ENCODE results near the gene EMX1.

EMX1 gene

GRCh38 chr2:72915907-72916742 is 1.2 kb upstream of the EMX1 start:
- H3K27me3 Mint-ChIP-seq: peaks cover 92% of the 10 kb centered on the region
- H3K4me3 Mint-ChIP-seq: peak overlapping the region; percentile 81 to 89
- no peaks in the 10 kb centered on the region for H3K9me3 Mint-ChIP-seq
- H3K27ac Mint-ChIP-seq: peak overlapping the region; percentile 86 to 87
- peak; percentile 75 for ATAC-seq
- peak; percentile 70 to 74 for DNase-seq
- peaks cover 53% of the 10 kb centered on the region for H3K4me1 Mint-ChIP-seq

DNA sequence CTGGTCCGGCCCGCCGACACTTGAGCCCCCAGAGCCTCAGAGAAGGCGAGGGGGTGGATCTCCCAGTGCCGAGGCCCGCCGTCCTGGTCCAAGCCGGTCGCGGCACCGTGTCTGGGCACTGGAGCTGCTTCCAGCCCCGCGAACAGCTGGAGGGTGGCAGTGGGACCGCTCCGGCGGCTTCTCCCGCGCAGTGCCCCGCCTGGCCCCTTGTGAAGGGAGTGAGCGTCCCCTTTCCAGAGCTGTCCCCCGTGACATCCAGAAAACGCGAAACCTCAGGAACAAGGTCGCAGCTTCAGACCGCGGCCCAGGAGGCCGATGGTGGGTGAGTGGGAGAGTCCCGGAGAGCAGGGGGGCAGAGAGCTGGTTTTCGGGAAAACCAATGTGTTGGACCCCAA is 579 bp upstream of the EMX1 start:
- Mint-ChIP-seq H3K4me1 (peaks cover 53% of the 10 kb centered on the region), H3K9me3 (no peaks in the 10 kb centered on the region), H3K27ac (no peak overlapping the region), H3K27me3 (peaks cover 92% of the 10 kb centered on the region), H3K4me3 (peak overlapping the region; percentile 82 to 89)
- peak; percentile 31 to 36 for DNase-seq
- ATAC-seq: peak; percentile 34

- Mint-ChIP-seq H3K9me3 (no peaks in the 10 kb centered on the region), H3K27ac (no peak overlapping the region), H3K4me3 (peak overlapping the region; percentile 40 to 81), H3K4me1 (peaks cover 53% of the 10 kb centered on the region), H3K27me3 (peaks cover 93% of the 10 kb centered on the region)
- ATAC-seq (no peak), DNase-seq (peak in 1 of 2 donors; percentile 27)
Observed at GRCh38 chr2:72917877-72918553, 696 bp downstream of the EMX1 start.

DNA sequence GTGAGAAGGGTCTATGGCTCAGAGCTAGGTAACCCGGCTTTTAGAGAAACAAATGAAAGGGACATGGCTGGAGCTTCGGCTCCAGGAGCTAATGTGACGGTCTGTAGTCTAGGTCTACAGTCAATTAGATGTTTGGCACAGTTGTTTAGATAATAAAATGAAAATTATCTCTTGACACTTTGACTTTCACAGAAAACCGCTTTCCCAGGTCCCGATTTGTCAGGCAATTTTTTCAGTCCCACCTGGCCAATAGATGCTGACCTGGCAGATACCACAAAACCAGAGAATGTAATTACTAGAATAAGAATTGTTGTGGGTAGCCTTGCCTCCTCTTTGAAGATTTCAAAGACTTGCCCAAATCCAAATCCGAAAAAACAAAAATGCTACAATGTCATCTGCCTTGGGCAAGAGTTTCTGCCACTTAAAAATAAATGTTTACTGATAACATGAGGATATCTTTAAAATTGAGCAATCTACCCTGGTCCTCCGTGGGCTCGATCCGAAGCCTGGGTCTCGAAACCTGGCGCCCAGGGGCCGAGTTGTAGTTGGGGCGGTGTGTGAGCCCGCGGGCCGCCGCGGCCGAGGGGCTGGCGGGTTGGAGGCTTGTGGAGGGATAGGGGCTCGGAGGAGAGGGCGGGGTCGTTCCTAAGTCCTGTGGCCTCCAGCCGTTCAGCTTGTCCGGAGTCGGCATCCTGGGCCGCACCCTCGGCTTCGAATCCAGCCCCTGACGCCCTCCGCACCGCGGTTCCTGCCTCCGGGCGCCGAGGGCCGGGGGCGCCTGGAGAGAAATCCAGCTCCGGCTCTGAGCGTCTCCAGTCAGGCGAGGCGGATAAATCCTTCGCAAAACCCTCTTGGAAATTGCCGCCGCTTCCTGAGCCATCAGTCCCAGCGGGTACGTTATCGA is 2.3 kb downstream of the EMX1 start:
- ATAC-seq (no peak), DNase-seq (no peak)
- Mint-ChIP-seq H3K27ac (no peak overlapping the region), H3K4me3 (peak overlapping the region; percentile 76), H3K4me1 (peaks cover 58% of the 10 kb centered on the region), H3K27me3 (peaks cover 93% of the 10 kb centered on the region), H3K9me3 (no peaks in the 10 kb centered on the region)

- ATAC-seq (peak; percentile 30), DNase-seq (peak; percentile 52 to 58)
- Mint-ChIP-seq H3K4me1 (peaks cover 57% of the 10 kb centered on the region), H3K27ac (no peak overlapping the region), H3K9me3 (no peaks in the 10 kb centered on the region), H3K4me3 (peak overlapping the region; percentile 76), H3K27me3 (peaks cover 93% of the 10 kb centered on the region)
Observed at GRCh38 chr2:72920318-72921087, 3.2 kb downstream of the EMX1 start.

GRCh38 chr2:72921088-72921851 is 4.0 kb downstream of the EMX1 start:
- H3K9me3 Mint-ChIP-seq: no peaks in the 10 kb centered on the region

GRCh38 chr2:72921853-72922252 is 4.5 kb downstream of the EMX1 start:
- peaks cover 48% of the 10 kb centered on the region for H3K4me1 Mint-ChIP-seq
- peaks cover 84% of the 10 kb centered on the region for H3K27me3 Mint-ChIP-seq
- DNase-seq (no peak), ATAC-seq (no peak)
- no peaks in the 10 kb centered on the region for H3K9me3 Mint-ChIP-seq
- H3K27ac Mint-ChIP-seq: peak overlapping the region in 1 of 2 donors; percentile 61
- H3K4me3 Mint-ChIP-seq: no peak overlapping the region

More at GRCh38 chr2:72921088-72921851, 4.0 kb downstream of the EMX1 start:
- DNase-seq (no peak), ATAC-seq (no peak)
- Mint-ChIP-seq H3K27ac (no peak overlapping the region), H3K4me3 (no peak overlapping the region), H3K4me1 (peaks cover 54% of the 10 kb centered on the region), H3K27me3 (peaks cover 89% of the 10 kb centered on the region)

DNA sequence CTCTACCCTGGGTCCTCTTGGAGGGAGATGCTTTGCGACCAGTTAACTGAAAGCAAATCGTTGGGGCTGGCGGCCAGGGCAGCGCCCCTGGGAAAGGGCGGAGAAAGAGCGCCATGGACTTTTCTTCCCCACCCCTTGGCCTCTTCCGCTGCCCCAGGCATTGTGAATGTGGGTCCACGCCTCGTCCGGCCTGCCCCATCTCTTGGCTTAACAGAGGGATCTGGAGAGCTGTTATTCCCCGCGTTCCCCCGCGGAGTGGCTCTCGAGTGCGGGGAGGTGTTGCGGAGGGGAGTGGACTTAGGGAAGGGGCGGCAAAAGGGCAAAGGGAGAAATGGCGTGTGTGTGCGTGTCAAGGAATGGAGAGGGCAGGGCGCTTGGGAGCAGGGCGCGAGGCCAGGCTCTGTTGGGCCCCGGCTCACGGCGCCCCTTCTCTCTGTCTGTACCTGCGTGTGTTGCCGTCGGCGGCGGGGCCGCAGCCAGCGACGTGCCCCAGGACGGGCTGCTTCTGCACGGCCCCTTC is 6.6 kb downstream of the EMX1 start:
- Mint-ChIP-seq H3K27ac (peak overlapping the region in 1 of 2 donors; percentile 42), H3K4me3 (peak overlapping the region in 1 of 2 donors; percentile 63), H3K4me1 (peaks cover 38% of the 10 kb centered on the region), H3K9me3 (no peaks in the 10 kb centered on the region), H3K27me3 (peaks cover 70% of the 10 kb centered on the region)
- ATAC-seq (peak; percentile 42), DNase-seq (no peak)

GRCh38 chr2:72924353-72925240 is 7.3 kb downstream of the EMX1 start:
- ATAC-seq (no peak), DNase-seq (peak; percentile 32 to 39)
- Mint-ChIP-seq H3K4me1 (peaks cover 34% of the 10 kb centered on the region), H3K9me3 (no peaks in the 10 kb centered on the region), H3K27ac (no peak overlapping the region), H3K4me3 (peak overlapping the region in 1 of 2 donors; percentile 63), H3K27me3 (peaks cover 63% of the 10 kb centered on the region)

DNA sequence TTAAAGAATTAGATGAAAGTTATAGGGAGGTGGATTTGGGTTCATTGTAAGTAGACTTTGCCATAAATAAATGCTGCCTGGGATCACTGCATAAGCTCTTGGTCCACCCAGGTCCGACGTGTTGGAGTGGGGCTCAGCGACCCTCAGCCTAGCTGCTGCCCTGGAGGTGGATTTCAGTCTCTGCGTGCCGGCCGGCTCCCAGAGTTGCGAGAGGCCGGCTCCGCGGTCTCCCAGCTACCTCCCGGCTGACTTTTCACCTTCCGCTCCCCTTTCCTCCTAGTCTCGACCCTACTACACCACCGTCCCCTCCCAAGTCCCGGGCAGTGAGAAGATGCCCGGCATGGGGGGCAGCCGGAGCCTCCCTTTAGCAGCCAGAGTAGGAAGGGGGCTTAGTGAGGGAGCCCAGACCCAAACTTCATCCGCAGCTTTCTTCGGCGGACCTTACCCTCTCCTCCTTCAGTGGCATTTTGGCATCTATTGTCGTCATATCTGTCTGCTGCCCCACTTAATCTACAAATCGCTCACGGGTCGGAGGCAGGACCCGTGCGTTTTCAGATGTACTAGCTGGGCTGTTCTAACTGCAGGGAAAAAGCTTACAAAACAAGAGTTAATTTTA is 8.1 kb downstream of the EMX1 start:
- no peak for ATAC-seq
- no peak overlapping the region for H3K4me3 Mint-ChIP-seq
- peaks cover 25% of the 10 kb centered on the region for H3K4me1 Mint-ChIP-seq

GRCh38 chr2:72926368-72926767 is 9.0 kb downstream of the EMX1 start:
- DNase-seq (no peak), ATAC-seq (no peak)
- Mint-ChIP-seq H3K4me3 (no peak overlapping the region), H3K9me3 (no peaks in the 10 kb centered on the region), H3K27me3 (peaks cover 45% of the 10 kb centered on the region), H3K27ac (no peak overlapping the region), H3K4me1 (peaks cover 21% of the 10 kb centered on the region)

More for the DNA sequence above, 8.1 kb downstream of the EMX1 start:
- no peaks in the 10 kb centered on the region for H3K9me3 Mint-ChIP-seq
- DNase-seq: no peak
- peaks cover 54% of the 10 kb centered on the region for H3K27me3 Mint-ChIP-seq
- no peak overlapping the region for H3K27ac Mint-ChIP-seq

- H3K27ac Mint-ChIP-seq: no peak overlapping the region
- peaks cover 39% of the 10 kb centered on the region for H3K27me3 Mint-ChIP-seq
- H3K9me3 Mint-ChIP-seq: no peaks in the 10 kb centered on the region
- H3K4me3 Mint-ChIP-seq: no peak overlapping the region
- peaks cover 21% of the 10 kb centered on the region for H3K4me1 Mint-ChIP-seq
- DNase-seq: no peak
- no peak for ATAC-seq
Observed at GRCh38 chr2:72926811-72927465, 9.6 kb downstream of the EMX1 start.

All from stimulated activated naive CD8-positive, alpha-beta T cell treated with anti-CD3 and anti-CD28 coated beads, Interleukin-15, amount 100 ng/mL, for 72 hours (primary cell).